ENCODE measurements around the gene GRM5.
"Not testable (repeated sequence)": the region's sequence is repeated elsewhere in the genome, so short reads cannot be mapped to it uniquely, and the experiment has no call there.

DNA sequence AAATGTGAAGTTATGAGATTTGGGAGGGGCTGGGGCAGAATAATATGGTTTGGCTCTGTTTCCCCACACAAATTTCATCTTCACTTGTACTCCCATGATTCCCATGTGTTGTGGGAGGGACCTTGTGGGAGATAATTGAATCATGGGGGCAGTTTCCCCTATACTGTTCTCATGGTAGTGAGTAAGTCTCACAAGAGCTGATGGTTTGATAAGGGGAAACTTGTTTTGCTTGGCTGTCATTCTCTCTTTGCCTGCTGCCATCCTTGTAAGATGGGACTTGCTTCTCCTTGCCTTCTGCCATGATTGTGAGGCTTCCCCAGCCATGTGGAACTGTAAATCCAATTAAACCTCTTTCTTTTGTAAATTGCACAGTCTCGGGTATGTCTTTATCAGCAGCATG lies 531.1 kb downstream of the GRM5 start:
- TF ChIP-seq CTCF (conservative IDR thresholded peaks at IDR 0.05; ENCODE audit: low read depth, low read length); EZH2 (IDR thresholded peaks at IDR 0.05; ENCODE audit: low read length, unreplicated experiment): not testable (repeated sequence)

Measured in PC-3 (cell line).